ENCODE results near the gene SLC12A8.

SLC12A8 gene

GRCh38 chr3:125220183-125220582, 7.6 kb upstream of the SLC12A8 start:
- no peak for FAIRE-seq
- DNase-seq (ENCODE audit: insufficient read length, low spot score): no peak
- no peak for TF ChIP-seq POLR2AphosphoS5 (IDR thresholded peaks at IDR 0.05; ENCODE audit: low read depth, low read length)
- TF ChIP-seq POLR2A (IDR thresholded peaks at IDR 0.05; ENCODE audit: low read depth, low read length): no peak

- TF ChIP-seq SPI1 (IDR thresholded peaks at IDR 0.05; ENCODE audit: low read depth, low read length) (no peak), TAF1 (IDR thresholded peaks at IDR 0.05; ENCODE audit: low read depth, low read length) (no peak), POLR2A (IDR thresholded peaks at IDR 0.05; ENCODE audit: low read depth, low read length) (no peak), POU2F2 (IDR thresholded peaks at IDR 0.05; ENCODE audit: low read depth, low read length) (no peak), PAX5 (IDR thresholded peaks at IDR 0.05; ENCODE audit: insufficient read depth, low read length, severe bottlenecking) (no peak), POLR2AphosphoS5 (IDR thresholded peaks at IDR 0.05; ENCODE audit: low read depth, low read length) (no peak)
- FAIRE-seq (no peak), DNase-seq (ENCODE audit: insufficient read length, low spot score) (no peak)
Observed at GRCh38 chr3:125219261-125219701, 6.7 kb upstream of the SLC12A8 start.

DNA sequence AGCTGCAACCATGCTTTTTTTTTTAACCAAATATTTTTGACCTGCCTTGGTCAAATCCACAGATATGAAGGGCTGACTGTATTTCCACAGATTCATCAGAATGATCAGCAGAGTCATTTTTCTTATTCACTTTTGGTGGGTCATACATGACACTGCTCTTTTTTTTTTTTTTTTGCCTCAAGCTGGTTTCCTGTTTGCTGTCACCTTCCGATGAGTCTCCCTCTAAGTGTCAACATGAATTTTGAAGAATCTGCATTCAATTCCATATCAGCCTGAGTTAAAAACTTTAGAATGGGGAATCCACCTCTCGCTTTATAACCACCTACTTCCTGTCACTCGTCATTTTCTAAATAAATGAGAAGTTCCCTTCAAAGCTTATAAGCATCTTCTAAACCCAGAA, 2.2 kb upstream of the SLC12A8 start:
- DNase-seq (ENCODE audit: insufficient read length, low spot score) (no peak), FAIRE-seq (no peak)
- TF ChIP-seq POU2F2 (IDR thresholded peaks at IDR 0.05; ENCODE audit: low read depth, low read length) (no peak), SPI1 (IDR thresholded peaks at IDR 0.05; ENCODE audit: low read depth, low read length) (no peak), POLR2A (IDR thresholded peaks at IDR 0.05; ENCODE audit: low read depth, low read length) (no peak), POLR2AphosphoS5 (IDR thresholded peaks at IDR 0.05; ENCODE audit: low read depth, low read length) (no peak), TAF1 (IDR thresholded peaks at IDR 0.05; ENCODE audit: low read depth, low read length) (no peak), PAX5 (IDR thresholded peaks at IDR 0.05; ENCODE audit: insufficient read depth, low read length, severe bottlenecking) (no peak)

DNA sequence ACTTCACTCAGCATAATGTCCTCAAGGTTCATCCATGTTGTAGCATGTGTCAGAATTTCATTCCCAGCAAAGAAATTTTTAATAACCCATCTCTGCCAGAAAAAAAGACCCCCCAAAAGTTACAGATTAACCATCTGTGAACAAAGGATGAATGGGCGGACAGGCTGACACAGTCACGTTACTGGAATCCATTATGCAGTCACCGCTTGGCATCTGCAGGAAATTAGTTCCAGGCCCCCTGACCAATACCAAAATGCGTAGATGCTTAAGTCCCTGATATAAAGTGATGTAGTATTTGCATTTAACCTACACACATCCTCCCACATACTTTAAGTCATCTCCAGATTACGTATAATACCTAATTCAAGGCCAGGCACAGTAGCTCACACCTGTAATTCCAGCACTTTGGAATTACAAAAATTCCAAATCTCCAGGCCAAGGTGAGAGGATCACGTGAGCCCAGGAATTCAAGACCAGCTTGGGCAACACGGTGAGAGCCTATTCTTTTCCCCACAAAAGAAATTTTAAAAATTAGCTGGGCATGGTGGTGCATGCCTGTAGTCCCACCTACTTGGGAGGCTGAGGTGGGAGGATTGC, 1.5 kb upstream of the SLC12A8 start:
- FAIRE-seq: peak; percentile 75
- TF ChIP-seq SPI1 (IDR thresholded peaks at IDR 0.05; ENCODE audit: low read depth, low read length) (no peak), PAX5 (IDR thresholded peaks at IDR 0.05; ENCODE audit: insufficient read depth, low read length, severe bottlenecking) (no peak), POLR2AphosphoS5 (IDR thresholded peaks at IDR 0.05; ENCODE audit: low read depth, low read length) (no peak), POLR2A (IDR thresholded peaks at IDR 0.05; ENCODE audit: low read depth, low read length) (no peak), TAF1 (IDR thresholded peaks at IDR 0.05; ENCODE audit: low read depth, low read length) (no peak), POU2F2 (IDR thresholded peaks at IDR 0.05; ENCODE audit: low read depth, low read length) (no peak)
- DNase-seq (ENCODE audit: insufficient read length, low spot score): no peak

GRCh38 chr3:125213364-125213755, 812 bp upstream of the SLC12A8 start:
- DNase-seq (ENCODE audit: insufficient read length, low spot score) (no peak), FAIRE-seq (peak; percentile 41)
- no peak for TF ChIP-seq POU2F2 (IDR thresholded peaks at IDR 0.05; ENCODE audit: low read depth, low read length)
- no peak for TF ChIP-seq TAF1 (IDR thresholded peaks at IDR 0.05; ENCODE audit: low read depth, low read length)
- TF ChIP-seq PAX5 (IDR thresholded peaks at IDR 0.05; ENCODE audit: insufficient read depth, low read length, severe bottlenecking): no peak
- TF ChIP-seq POLR2A (IDR thresholded peaks at IDR 0.05; ENCODE audit: low read depth, low read length): no peak
- no peak for TF ChIP-seq SPI1 (IDR thresholded peaks at IDR 0.05; ENCODE audit: low read depth, low read length)

GRCh38 chr3:125212091-125212508, 448 bp downstream of the SLC12A8 start:
- TF ChIP-seq POLR2AphosphoS5 (IDR thresholded peaks at IDR 0.05; ENCODE audit: low read depth, low read length) (no peak), SPI1 (IDR thresholded peaks at IDR 0.05; ENCODE audit: low read depth, low read length) (no peak), TAF1 (IDR thresholded peaks at IDR 0.05; ENCODE audit: low read depth, low read length) (no peak), POU2F2 (IDR thresholded peaks at IDR 0.05; ENCODE audit: low read depth, low read length) (no peak), POLR2A (IDR thresholded peaks at IDR 0.05; ENCODE audit: low read depth, low read length) (no peak), PAX5 (IDR thresholded peaks at IDR 0.05; ENCODE audit: insufficient read depth, low read length, severe bottlenecking) (no peak)
- DNase-seq (ENCODE audit: insufficient read length, low spot score) (peak; percentile 37), FAIRE-seq (peak; percentile 40)

DNA sequence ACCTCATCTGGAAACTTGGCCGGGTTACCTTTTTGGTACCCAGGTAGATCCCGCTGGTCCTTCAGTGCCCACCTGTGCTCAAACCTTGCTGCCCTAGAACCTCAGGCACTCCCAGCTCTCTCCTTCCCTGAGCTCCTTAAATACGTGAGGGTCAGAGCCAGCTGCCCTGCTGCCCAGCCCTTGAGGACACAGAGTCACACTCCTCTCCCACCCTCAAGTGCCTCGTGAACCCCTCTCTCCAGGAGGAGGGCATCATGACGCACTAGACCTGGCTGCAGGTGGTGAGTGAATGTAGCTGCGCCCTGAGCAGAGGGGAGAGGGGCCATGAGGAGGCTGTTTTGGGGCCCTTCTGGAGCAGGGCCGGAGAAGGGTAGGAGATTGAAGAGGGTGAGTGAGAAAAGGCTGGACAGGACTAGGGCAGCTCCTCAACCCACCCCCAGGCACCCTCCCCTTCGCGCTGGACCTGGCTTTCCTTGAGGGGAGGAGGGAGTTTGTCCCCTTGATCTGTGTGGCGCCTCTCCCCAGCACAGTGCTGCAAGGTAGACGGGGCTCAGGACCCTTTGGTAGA, 941 bp downstream of the SLC12A8 start:
- FAIRE-seq: no peak
- TF ChIP-seq POLR2A (IDR thresholded peaks at IDR 0.05; ENCODE audit: low read depth, low read length) (no peak), POLR2AphosphoS5 (IDR thresholded peaks at IDR 0.05; ENCODE audit: low read depth, low read length) (no peak)
- DNase-seq (ENCODE audit: insufficient read length, low spot score): no peak

GRCh38 chr3:125207949-125208568, 4.5 kb downstream of the SLC12A8 start:
- FAIRE-seq: no peak
- DNase-seq (ENCODE audit: insufficient read length, low spot score): no peak
- TF ChIP-seq POLR2A (IDR thresholded peaks at IDR 0.05; ENCODE audit: low read depth, low read length) (no peak), PAX5 (IDR thresholded peaks at IDR 0.05; ENCODE audit: insufficient read depth, low read length, severe bottlenecking) (no peak), SPI1 (IDR thresholded peaks at IDR 0.05; ENCODE audit: low read depth, low read length) (no peak), POU2F2 (IDR thresholded peaks at IDR 0.05; ENCODE audit: low read depth, low read length) (no peak), TAF1 (IDR thresholded peaks at IDR 0.05; ENCODE audit: low read depth, low read length) (no peak), POLR2AphosphoS5 (IDR thresholded peaks at IDR 0.05; ENCODE audit: low read depth, low read length) (no peak)

GRCh38 chr3:125207507-125207906, 5.0 kb downstream of the SLC12A8 start:
- no peak for DNase-seq (ENCODE audit: insufficient read length, low spot score)
- no peak for FAIRE-seq

DNA sequence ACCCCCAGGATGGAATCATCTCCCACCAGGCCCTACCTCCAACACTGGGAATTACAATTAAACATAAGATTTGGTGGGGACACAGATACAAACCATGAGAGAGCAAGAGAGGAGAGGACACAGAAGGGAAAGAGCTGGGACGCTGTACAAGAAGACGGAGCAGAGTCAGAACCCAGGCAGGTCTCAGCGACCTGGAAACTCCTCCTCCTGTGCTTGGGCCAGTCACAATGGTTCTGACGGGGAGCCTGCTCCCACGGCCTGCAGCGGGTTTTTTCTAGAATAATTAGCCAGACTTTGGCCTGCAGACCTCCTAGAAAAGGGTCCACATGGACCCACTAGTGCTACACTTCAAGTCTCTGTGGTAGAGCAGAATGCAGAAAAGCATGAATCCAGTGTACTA, 5.6 kb downstream of the SLC12A8 start:
- FAIRE-seq (no peak), DNase-seq (ENCODE audit: insufficient read length, low spot score) (no peak)
- TF ChIP-seq PAX5 (IDR thresholded peaks at IDR 0.05; ENCODE audit: insufficient read depth, low read length, severe bottlenecking) (no peak), POLR2AphosphoS5 (IDR thresholded peaks at IDR 0.05; ENCODE audit: low read depth, low read length) (no peak), POU2F2 (IDR thresholded peaks at IDR 0.05; ENCODE audit: low read depth, low read length) (no peak), POLR2A (IDR thresholded peaks at IDR 0.05; ENCODE audit: low read depth, low read length) (no peak), TAF1 (IDR thresholded peaks at IDR 0.05; ENCODE audit: low read depth, low read length) (no peak), SPI1 (IDR thresholded peaks at IDR 0.05; ENCODE audit: low read depth, low read length) (no peak)

More at GRCh38 chr3:125207507-125207906, 5.0 kb downstream of the SLC12A8 start:
- TF ChIP-seq POLR2A (IDR thresholded peaks at IDR 0.05; ENCODE audit: low read depth, low read length): no peak
- no peak for TF ChIP-seq PAX5 (IDR thresholded peaks at IDR 0.05; ENCODE audit: insufficient read depth, low read length, severe bottlenecking)
- TF ChIP-seq SPI1 (IDR thresholded peaks at IDR 0.05; ENCODE audit: low read depth, low read length): no peak
- no peak for TF ChIP-seq TAF1 (IDR thresholded peaks at IDR 0.05; ENCODE audit: low read depth, low read length)
- no peak for TF ChIP-seq POU2F2 (IDR thresholded peaks at IDR 0.05; ENCODE audit: low read depth, low read length)
- no peak for TF ChIP-seq POLR2AphosphoS5 (IDR thresholded peaks at IDR 0.05; ENCODE audit: low read depth, low read length)

Measured in GM12891 (cell line).